SK-N-SH treated with all-trans-retinoic acid at 6 μM for 48 hours (cell line): ENCODE data around the gene NME7.
A peak's percentile ranks its signal among the peaks of the same experiment; 100 is the strongest.

Experiments
- ATAC-seq: fragments of 200-7000 bp; cut with Tn5 transposase; 3 replicates; pipeline ENCODE4 v1.9.1; 2020; ENCODE audit warnings: mild to moderate bottlenecking, moderate library complexity
- ARNTL ChIP-seq: fragments of 450-650 bp; formaldehyde crosslinking; IDR thresholded peaks from 2 replicates; pipeline ENCODE4 v1.5.0; 2020; ENCODE audit warnings: low read depth, mild to moderate bottlenecking, moderate library complexity, borderline replicate concordance
- CSDC2 ChIP-seq: fragments of 250-450 bp; sonication (Bioruptor Pico); IDR thresholded peaks from 2 replicates; pipeline ENCODE4 v1.5.0; 2020; ENCODE audit warnings: mild to moderate bottlenecking, moderate library complexity
- CSRNP3 ChIP-seq: fragments of 250-450 bp; sonication (Bioruptor Pico); IDR thresholded peaks from 2 replicates; pipeline ENCODE4 v1.5.1; 2021; ENCODE audit warnings: mild to moderate bottlenecking, moderate library complexity
- GLIS3 ChIP-seq: fragments of 250-450 bp; sonication (Bioruptor Pico); IDR thresholded peaks from 2 replicates; pipeline ENCODE4 v1.5.0; 2020; ENCODE audit warnings: mild to moderate bottlenecking, moderate library complexity
- OSR1 ChIP-seq: fragments of 250-450 bp; sonication (Bioruptor Pico); IDR thresholded peaks from 2 replicates; pipeline ENCODE4 v1.8.0; 2022; ENCODE audit warnings: moderate library complexity, mild to moderate bottlenecking, inconsistent platforms
- PATZ1 ChIP-seq: fragments of 250-450 bp; sonication (Bioruptor Pico); IDR thresholded peaks from 2 replicates; pipeline ENCODE4 v1.8.0; 2020; ENCODE audit warnings: mild to moderate bottlenecking, moderate library complexity, borderline replicate concordance
- POU6F1 ChIP-seq: fragments of 250-450 bp; sonication (Bioruptor Pico); IDR thresholded peaks from 2 replicates; pipeline ENCODE4 v1.8.0; 2021; ENCODE audit warnings: low read depth, mild to moderate bottlenecking, moderate library complexity, borderline replicate concordance
- PPARA ChIP-seq: fragments of 250-450 bp; sonication (Bioruptor Pico); IDR thresholded peaks from 2 replicates; pipeline ENCODE4 v1.5.0; 2020; ENCODE audit warnings: mild to moderate bottlenecking, borderline replicate concordance
- TCF4 ChIP-seq: fragments of 250-450 bp; sonication (Bioruptor Pico); IDR thresholded peaks from 2 replicates; pipeline ENCODE4 v1.8.0; 2021; ENCODE audit warnings: mild to moderate bottlenecking, moderate library complexity, borderline replicate concordance
- TOX ChIP-seq: fragments of 250-450 bp; sonication (Bioruptor Pico); IDR thresholded peaks from 2 replicates; pipeline ENCODE4 v1.8.0; 2021; ENCODE audit warnings: mild to moderate bottlenecking, moderate library complexity, borderline replicate concordance
- ZC3H10 ChIP-seq: fragments of 250-450 bp; sonication (Bioruptor Pico); IDR thresholded peaks from 2 replicates; pipeline ENCODE4 v1.5.1; 2021; ENCODE audit warnings: mild to moderate bottlenecking, moderate library complexity
- ZFP30 ChIP-seq: fragments of 450-650 bp; formaldehyde crosslinking; IDR thresholded peaks from 2 replicates; pipeline ENCODE4 v1.5.0; 2022; ENCODE audit warnings: mild to moderate bottlenecking, moderate library complexity
- ZNF70 ChIP-seq: fragments of 450-650 bp; formaldehyde crosslinking; IDR thresholded peaks from 2 replicates; pipeline ENCODE4 v1.5.0; 2020; ENCODE audit warnings: mild to moderate bottlenecking, moderate library complexity
- ZNF8 ChIP-seq: fragments of 450-650 bp; formaldehyde crosslinking; IDR thresholded peaks from 2 replicates; pipeline ENCODE4 v1.5.0; 2020; ENCODE audit warnings: mild to moderate bottlenecking, moderate library complexity

NME7 gene

GRCh38 chr1:169108223-169108622, 259.4 kb downstream of the NME7 start (continued):
- TF ChIP-seq ZNF8 (CRISPR knock-in tag) (no peak), ZNF70 (CRISPR knock-in tag) (no peak), PATZ1 (no peak), CSDC2 (CRISPR knock-in tag) (no peak), CSRNP3 (CRISPR knock-in tag) (no peak)
- TF ChIP-seq, all 23 proteins: peak for 0

GRCh38 chr1:169107603-169108208, 259.9 kb downstream of the NME7 start:
- ATAC-seq: no peak

GRCh38 chr1:169106921-169107602, 260.5 kb downstream of the NME7 start:
- TF ChIP-seq TCF4: no peak
- TF ChIP-seq OSR1 (CRISPR knock-in tag): no peak
- no peak for TF ChIP-seq POU6F1 (CRISPR knock-in tag)
- TF ChIP-seq ARNTL (CRISPR knock-in tag): no peak

More at GRCh38 chr1:169107603-169108208, 259.9 kb downstream of the NME7 start:
- TF ChIP-seq PPARA: no peak
- no peak for TF ChIP-seq PATZ1
- TF ChIP-seq, all 23 proteins: peak for 0

GRCh38 chr1:169106095-169106920, 261.3 kb downstream of the NME7 start, which contains the start of gene ATP1B1:
Gene ATP1B1 (plus strand): TSS chr1:169106690. CDS start chr1:169106830, 140 bp downstream.
- TF ChIP-seq PATZ1 (0 out of 2 replicates have a peak, but pooled peaks have one; percentile 56), TOX (CRISPR knock-in tag) (no peak)
- peak; percentile 80 for ATAC-seq

More at GRCh38 chr1:169106921-169107602, 260.5 kb downstream of the NME7 start:
- no peak for ATAC-seq

- TF ChIP-seq ZC3H10 (CRISPR knock-in tag): no peak
- TF ChIP-seq OSR1 (CRISPR knock-in tag): no peak
- TF ChIP-seq PATZ1: 0 out of 2 replicates have a peak, but pooled peaks have one; percentile 15
- TF ChIP-seq GLIS3: no peak
- no peak for TF ChIP-seq ZFP30
- no peak for TF ChIP-seq CSRNP3 (CRISPR knock-in tag)
- TF ChIP-seq POU6F1 (CRISPR knock-in tag): no peak
- TF ChIP-seq ZNF70 (CRISPR knock-in tag): no peak
- ATAC-seq: peak; percentile 20
Observed at GRCh38 chr1:169105434-169106094, 262.0 kb downstream of the NME7 start.
